GM12801 (cell line): Measurements from ENCODE around the gene JPH2.

Source experiments
- CTCF ChIP-seq: IDR thresholded peaks from one replicate; pipeline ENCODE4 v1.5.1; 2011; ENCODE audit warnings: control low read depth; ENCODE audit not compliant: insufficient read length; ENCODE audit errors: extremely low read depth

Gene JPH2

GRCh38 chr20:44115181-44115580 is 71.8 kb downstream of the JPH2 start:
- no peak for TF ChIP-seq CTCF

GRCh38 chr20:44113618-44114376 is 73.2 kb downstream of the JPH2 start:
- no peak for TF ChIP-seq CTCF

GRCh38 chr20:44112889-44113617 is 73.9 kb downstream of the JPH2 start:
- no peak for TF ChIP-seq CTCF

GRCh38 chr20:44112456-44112855 is 74.5 kb downstream of the JPH2 start:
- TF ChIP-seq CTCF, result no peak

- TF ChIP-seq CTCF, result no peak
Measured at GRCh38 chr20:44111712-44112335, 75.2 kb downstream of the JPH2 start.

GRCh38 chr20:44110816-44111568 is 76.0 kb downstream of the JPH2 start:
- TF ChIP-seq CTCF, result no peak

- TF ChIP-seq CTCF, result no peak
Measured at GRCh38 chr20:44109951-44110361, 77.0 kb downstream of the JPH2 start.
